Erythroblast (primary cell): ENCODE data around the gene SOCS3.

ENCODE experiments used
- DNase-seq, 2 experiments: peaks; one replicate each; lab custom pipeline; 2025; lab: John Stamatoyannopoulos, UW
- GATA1 ChIP-seq: IDR thresholded peaks from 2 replicates; pipeline ENCODE4 v1.6.1; 2011; ENCODE audit warnings: low read depth, mild to moderate bottlenecking, control low read depth, low read length, moderate library complexity
- POLR2A ChIP-seq: IDR thresholded peaks from 2 replicates; pipeline ENCODE4 v1.6.1; 2011; ENCODE audit warnings: mild to moderate bottlenecking, low read length

Gene SOCS3

GRCh38 chr17:78397681-78398101, 37.8 kb upstream of the SOCS3 start:
- DNase-seq, result no peak
- no peak for TF ChIP-seq POLR2A
- no peak for TF ChIP-seq GATA1

- DNase-seq, result no peak
- TF ChIP-seq GATA1 (no peak), POLR2A (no peak)
Measured at GRCh38 chr17:78396441-78397337, 36.8 kb upstream of the SOCS3 start.

DNA sequence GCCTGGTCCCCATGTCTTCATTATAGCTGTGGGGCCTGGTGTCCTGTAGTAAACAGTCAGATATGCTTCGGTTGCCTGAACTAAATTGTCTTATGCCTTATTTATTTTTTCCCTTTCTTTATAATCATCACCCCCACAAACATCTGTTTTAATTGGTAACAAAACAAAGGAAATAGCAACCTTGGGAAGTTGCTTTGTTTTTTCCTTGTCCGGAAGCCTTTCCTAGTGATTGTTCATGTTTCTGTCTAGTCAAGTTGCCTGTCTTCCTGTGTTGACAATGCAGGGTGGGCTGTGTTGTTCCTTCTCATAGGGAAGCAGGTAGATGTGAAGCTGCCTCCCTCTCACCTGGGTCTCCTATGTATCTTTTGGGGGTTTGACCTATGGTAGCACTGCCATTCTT, 35.3 kb upstream of the SOCS3 start:
- DNase-seq, result no peak
- no peak for TF ChIP-seq GATA1
- TF ChIP-seq POLR2A, result no peak

DNA sequence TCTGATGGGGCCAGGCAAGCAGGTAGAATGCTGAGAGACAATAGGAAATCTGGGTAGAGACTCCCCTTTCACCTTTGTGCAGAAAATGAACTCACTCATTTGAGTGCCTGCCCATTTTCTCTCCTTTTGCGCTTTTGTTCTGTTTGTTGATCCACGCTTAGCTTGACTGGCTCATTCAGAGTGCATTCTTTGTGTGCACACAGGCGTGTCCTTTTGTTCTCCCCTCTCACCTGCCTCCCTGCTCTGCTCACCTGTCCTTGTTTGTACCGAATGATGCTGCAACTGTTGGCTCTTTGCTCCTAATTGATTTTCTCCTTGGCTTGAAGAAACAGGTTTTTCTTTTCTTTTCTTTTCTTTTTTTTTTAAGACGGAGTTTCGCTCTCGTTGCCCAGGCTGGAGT, 34.3 kb upstream of the SOCS3 start:
- DNase-seq, result no peak

GRCh38 chr17:78393575-78393974, 33.7 kb upstream of the SOCS3 start:
- DNase-seq, result no peak
- TF ChIP-seq GATA1 (no peak), POLR2A (no peak)

More for the DNA sequence above, 34.3 kb upstream of the SOCS3 start:
- TF ChIP-seq GATA1 (no peak), POLR2A (no peak)

DNA sequence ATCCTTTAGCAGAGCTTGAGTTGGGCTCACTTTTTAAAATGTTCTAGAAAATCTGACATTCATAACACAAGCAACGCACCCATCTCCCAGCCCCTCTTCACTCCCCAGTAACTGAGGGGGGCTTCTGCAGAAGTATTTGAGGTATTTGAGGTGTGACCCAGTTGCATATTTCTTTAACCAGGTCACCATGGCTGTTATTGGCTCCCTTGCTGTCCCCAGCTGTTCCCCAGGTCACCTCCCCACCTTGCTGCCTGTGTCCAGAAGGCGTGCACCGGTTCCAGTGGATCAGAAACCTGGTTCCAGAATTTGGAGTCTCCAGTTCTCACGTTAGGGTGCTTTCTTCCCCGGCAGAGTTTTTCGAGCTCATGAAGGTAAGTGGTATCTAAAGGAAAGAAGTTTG, 32.4 kb upstream of the SOCS3 start:
- no peak for DNase-seq
- TF ChIP-seq POLR2A, result no peak
- no peak for TF ChIP-seq GATA1

GRCh38 chr17:78391843-78392242, 32.0 kb upstream of the SOCS3 start:
- no peak for TF ChIP-seq POLR2A
- TF ChIP-seq GATA1, result no peak
- DNase-seq, result no peak

- no peak for DNase-seq
- no peak for TF ChIP-seq GATA1
- no peak for TF ChIP-seq POLR2A
Measured at GRCh38 chr17:78391051-78391431, 31.2 kb upstream of the SOCS3 start.

- no peak for DNase-seq
Measured at GRCh38 chr17:78390241-78391050, 30.6 kb upstream of the SOCS3 start.

DNA sequence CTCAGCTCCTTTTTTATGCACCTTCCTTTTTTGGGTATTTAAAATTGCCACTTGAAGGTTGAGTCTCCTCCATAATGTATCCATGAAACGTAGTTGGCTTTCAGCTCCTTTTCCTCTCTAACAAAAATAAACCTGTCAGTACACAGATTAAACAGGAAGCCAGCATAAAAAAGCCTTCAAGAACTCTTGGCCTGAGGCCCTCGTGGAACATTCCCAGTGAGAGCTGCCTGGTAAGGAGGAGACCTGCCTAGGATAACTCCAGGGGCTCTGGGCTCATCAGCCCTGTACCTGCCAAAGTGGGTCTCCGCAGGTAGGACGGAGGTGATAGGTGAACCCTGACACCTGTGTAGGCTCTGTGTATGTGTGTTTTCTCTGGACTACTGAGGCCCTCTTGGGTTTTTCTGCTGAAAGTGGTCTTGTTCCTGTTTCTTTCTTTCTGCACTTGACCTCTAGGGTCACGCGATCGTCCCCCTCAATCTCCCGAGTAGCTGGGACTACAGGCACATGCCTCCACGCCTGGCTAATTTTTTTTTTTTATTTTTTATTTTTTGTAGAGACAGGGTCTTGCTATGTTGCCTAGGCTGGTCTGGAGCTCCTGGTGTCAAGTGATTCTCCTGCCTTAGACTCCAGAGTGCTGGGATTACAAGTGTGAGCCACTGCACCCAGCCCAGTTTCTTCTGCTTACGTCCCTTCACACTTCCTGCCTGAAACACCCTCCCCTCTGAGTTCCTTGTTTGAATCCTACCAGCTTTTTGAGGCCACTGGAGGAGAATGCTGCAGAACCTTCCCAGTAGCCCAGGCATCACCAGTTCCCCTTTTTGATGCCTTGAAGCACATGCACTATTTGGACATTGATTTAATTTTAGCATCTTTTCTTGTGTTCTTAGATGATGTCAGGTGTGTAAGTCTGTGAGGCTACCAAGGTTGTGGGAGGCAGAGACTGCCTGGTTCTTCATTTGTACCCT, 28.4 kb upstream of the SOCS3 start:
- no peak for DNase-seq
- TF ChIP-seq GATA1, result no peak
- no peak for TF ChIP-seq POLR2A

More at GRCh38 chr17:78390241-78391050, 30.6 kb upstream of the SOCS3 start:
- TF ChIP-seq GATA1 (no peak), POLR2A (no peak)

GRCh38 chr17:78384479-78385175, 24.8 kb upstream of the SOCS3 start:
- no peak for TF ChIP-seq POLR2A
- DNase-seq, result no peak

DNA sequence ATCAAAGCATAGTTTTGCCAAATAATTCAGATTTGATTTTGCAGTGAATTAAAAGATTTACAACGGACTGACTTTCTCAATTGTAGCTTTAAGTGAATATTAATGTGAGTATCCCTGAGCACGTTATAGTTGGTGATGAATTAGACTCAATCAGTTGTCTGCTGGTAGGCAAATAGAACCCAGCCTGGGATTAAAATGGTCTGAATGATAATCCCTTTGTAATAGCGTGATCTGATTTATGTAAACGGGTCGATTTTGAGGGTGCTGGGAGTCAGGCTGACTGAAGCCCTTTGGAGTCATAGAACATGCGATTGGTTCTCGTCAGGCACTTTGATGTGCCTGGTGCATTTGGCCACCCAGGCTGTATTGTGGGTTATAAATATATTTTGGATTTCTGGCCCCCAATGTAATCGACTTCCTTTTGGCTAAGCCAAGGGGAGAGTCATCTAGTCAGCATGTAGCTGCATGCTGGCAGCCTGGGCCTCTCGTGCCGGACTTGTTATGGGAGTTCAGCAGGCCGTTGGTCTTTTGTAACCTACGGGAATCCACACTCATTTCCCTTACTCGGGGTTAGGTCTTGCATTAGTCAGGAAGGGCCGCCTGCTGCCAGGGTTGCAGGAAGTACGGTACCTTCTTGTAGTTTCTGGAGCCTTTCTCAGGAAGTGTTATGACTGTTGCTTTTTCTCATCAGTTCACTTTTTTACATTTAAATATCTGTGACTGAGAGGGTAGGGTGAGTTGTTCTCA, 24.0 kb upstream of the SOCS3 start:
- peak in 1 of 2 experiments; percentile 9 for DNase-seq
- no peak for TF ChIP-seq POLR2A
- TF ChIP-seq GATA1, result no peak
